Smooth muscle cell (in vitro differentiated cells): ENCODE results near the gene NAA50. TPM values are rescaled to one million over a fixed set of nuclear protein-coding genes. Genes with fewer than 3 reads are reported as not detected.

ENCODE experiments used
- DNase-seq: peaks from one replicate; lab custom pipeline; 2025; ENCODE audit not compliant: unreplicated experiment; lab: John Stamatoyannopoulos, UW
- H2AFZ ChIP-seq: fragments of 200-600 bp; sonication (generic); 2 replicates; pipeline ENCODE4 v1.6.0; 2016; ENCODE audit warnings: antibody characterized with exemption, low read depth, mild to moderate bottlenecking
- H3F3A ChIP-seq: fragments of 200-600 bp; sonication (generic); 2 replicates; pipeline ENCODE4 v1.6.0; 2017; ENCODE audit warnings: antibody characterized with exemption, low read depth
- H3K27ac ChIP-seq: fragments of 200-600 bp; sonication (generic); 2 replicates; pipeline ENCODE4 v1.5.1; 2016; ENCODE audit warnings: low read depth, mild to moderate bottlenecking
- H3K27me3 ChIP-seq: fragments of 200-600 bp; sonication (generic); 2 replicates; pipeline ENCODE4 v1.6.1; 2016; ENCODE audit warnings: low read depth, mild to moderate bottlenecking
- H3K36me3 ChIP-seq: fragments of 200-600 bp; sonication (generic); 2 replicates; pipeline ENCODE4 v1.5.1; 2016; ENCODE audit warnings: low read depth
- H3K4me1 ChIP-seq: fragments of 200-600 bp; sonication (generic); 2 replicates; pipeline ENCODE4 v1.5.1; 2016; ENCODE audit warnings: low read depth
- H3K4me2 ChIP-seq: fragments of 200-600 bp; sonication (generic); 2 replicates; pipeline ENCODE4 v1.6.0; 2016; ENCODE audit warnings: mild to moderate bottlenecking
- H3K4me3 ChIP-seq: fragments of 200-600 bp; sonication (generic); 2 replicates; pipeline ENCODE4 v1.5.1; 2016; ENCODE audit warnings: mild to moderate bottlenecking
- H3K79me2 ChIP-seq: fragments of 200-600 bp; sonication (generic); 2 replicates; pipeline ENCODE4 v1.6.0; 2016; ENCODE audit warnings: low read depth, mild to moderate bottlenecking
- H3K9ac ChIP-seq: fragments of 200-600 bp; sonication (generic); 2 replicates; pipeline ENCODE4 v1.6.0; 2016; ENCODE audit warnings: low read depth
- H3K9me3 ChIP-seq: fragments of 200-600 bp; sonication (generic); replicated peaks from 2 replicates; pipeline ENCODE4 v1.5.1; 2016; ENCODE audit warnings: low read depth
- H4K20me1 ChIP-seq: fragments of 200-600 bp; sonication (generic); 2 replicates; pipeline ENCODE4 v1.6.0; 2016; ENCODE audit warnings: low read depth
- CTCF ChIP-seq: fragments of 200-600 bp; sonication (generic); IDR thresholded peaks from 2 replicates; pipeline ENCODE4 v1.5.1; 2017; ENCODE audit warnings: borderline replicate concordance, mild to moderate bottlenecking, antibody characterized with exemption; ENCODE audit not compliant: insufficient read depth, poor library complexity, severe bottlenecking
- WGBS: methylation state at CpG from one replicate; pipeline ENCODE4 v1.1.7; 2016; ENCODE audit warnings: low lambda C conversion rate; 5-methylcytosine and 5-hydroxymethylcytosine counted together
- polyA plus RNA-seq: library from polyadenylated mRNA; unstranded; fragments of >200 nt; fragmentation: Nextera tagmentation; extraction: Ambion mirVana; gene quantifications from 2 replicates; pipeline ENCODE4 v1.2.1, GENCODE V29; 2016
- total RNA-seq: library from RNA; depleted of rRNA; stranded (reverse); fragments of >200 nt; gene quantifications from 2 replicates; pipeline ENCODE4 v1.2.3, GENCODE V29; 2014

NAA50 gene
- total and polyA plus RNA-seq, 2 experiments from 2014 or later = 50.3 to 97.8 TPM

GRCh38 chr3:113773381-113773780 is 27.3 kb upstream of the NAA50 start:
- DNase-seq = no peak
- H3F3A ChIP-seq = no peaks in the 10 kb centered on the region
- WGBS = 47% methylated on average over 3 of the region's 3 CpGs
- H3K27me3 ChIP-seq = no peaks in the 10 kb centered on the region
- no peak overlapping the region for H3K9ac ChIP-seq
- peak overlapping the region; percentile 60 for H3K27ac ChIP-seq
- no peaks in the 10 kb centered on the region for H3K4me1 ChIP-seq
- no peaks in the 10 kb centered on the region for H4K20me1 ChIP-seq
- no peak overlapping the region for H3K4me3 ChIP-seq
- H3K79me2 ChIP-seq = peaks cover 24% of the 10 kb centered on the region
- no peaks in the 10 kb centered on the region for H3K36me3 ChIP-seq
- H3K4me2 ChIP-seq = peak overlapping the region; percentile 37
- H2AFZ ChIP-seq = no peak overlapping the region
- H3K9me3 ChIP-seq = no peaks in the 10 kb centered on the region
- no peak for TF ChIP-seq CTCF

- Histone ChIP-seq H3K4me3 (no peak overlapping the region), H3K27ac (no peak overlapping the region)
- no peak for DNase-seq
Observed at GRCh38 chr3:113771993-113772392, 25.9 kb upstream of the NAA50 start.

GRCh38 chr3:113769551-113769950 is 23.5 kb upstream of the NAA50 start:
- no peak for DNase-seq
- Histone ChIP-seq H2AFZ (no peak overlapping the region), H3K4me2 (peak overlapping the region; percentile 71), H3K36me3 (no peaks in the 10 kb centered on the region), H3F3A (no peaks in the 10 kb centered on the region), H3K27me3 (no peaks in the 10 kb centered on the region), H3K27ac (peak overlapping the region; percentile 57), H3K79me2 (peaks cover 19% of the 10 kb centered on the region), H4K20me1 (no peaks in the 10 kb centered on the region), H3K9me3 (no peaks in the 10 kb centered on the region), H3K4me1 (no peaks in the 10 kb centered on the region), H3K4me3 (no peak overlapping the region), H3K9ac (no peak overlapping the region)
- no peak for TF ChIP-seq CTCF

More at GRCh38 chr3:113771993-113772392, 25.9 kb upstream of the NAA50 start:
- no peaks in the 10 kb centered on the region for H3K36me3 ChIP-seq
- H4K20me1 ChIP-seq = no peaks in the 10 kb centered on the region
- H3F3A ChIP-seq = no peaks in the 10 kb centered on the region
- no peak for TF ChIP-seq CTCF
- H3K27me3 ChIP-seq = no peaks in the 10 kb centered on the region
- no peak overlapping the region for H3K4me2 ChIP-seq
- H3K4me1 ChIP-seq = no peaks in the 10 kb centered on the region
- H3K9me3 ChIP-seq = no peaks in the 10 kb centered on the region
- H3K9ac ChIP-seq = no peak overlapping the region
- no peak overlapping the region for H2AFZ ChIP-seq
- H3K79me2 ChIP-seq = peaks cover 23% of the 10 kb centered on the region

GRCh38 chr3:113764698-113765097 is 18.6 kb upstream of the NAA50 start:
- H3K9ac ChIP-seq = no peak overlapping the region
- no peaks in the 10 kb centered on the region for H3K36me3 ChIP-seq
- TF ChIP-seq CTCF = no peak
- H3K4me2 ChIP-seq = no peak overlapping the region
- H3K4me1 ChIP-seq = no peaks in the 10 kb centered on the region
- no peak for DNase-seq
- no peak overlapping the region for H3K4me3 ChIP-seq
- no peaks in the 10 kb centered on the region for H4K20me1 ChIP-seq
- H3K9me3 ChIP-seq = no peaks in the 10 kb centered on the region
- WGBS = 88% methylated on average over 2 of the region's 2 CpGs
- no peak overlapping the region for H3K27ac ChIP-seq
- H2AFZ ChIP-seq = no peak overlapping the region
- H3F3A ChIP-seq = no peaks in the 10 kb centered on the region
- no peaks in the 10 kb centered on the region for H3K27me3 ChIP-seq
- H3K79me2 ChIP-seq = peaks cover 24% of the 10 kb centered on the region
